Loucy (cell line): ENCODE results near the gene DOC2B.

Experiments used
- CTCF ChIP-seq: fragments of 200-600 bp; sonication (generic); conservative IDR thresholded peaks from 2 replicates; pipeline ENCODE4 v1.5.1; 2014; ENCODE audit warnings: mild to moderate bottlenecking, antibody characterized with exemption, low read length
- EZH2phosphoT487 ChIP-seq: fragments of 200-600 bp; IDR thresholded peaks from 2 replicates; pipeline ENCODE4 v1.6.1; 2018; ENCODE audit warnings: antibody characterized with exemption, mild to moderate bottlenecking, moderate library complexity, borderline replicate concordance

- TF ChIP-seq CTCF: no peak
- no peak for TF ChIP-seq EZH2phosphoT487
Measured at GRCh38 chr17:199806-200545, 18.5 kb upstream of the DOC2B start.
